GM10847 (cell line): ENCODE results near the gene CCDC186.

Source experiments
- POLR2A ChIP-seq: IDR thresholded peaks from 2 replicates; pipeline ENCODE4 v1.6.1; 2011; ENCODE audit not compliant: insufficient read length; ENCODE audit errors: extremely low read depth

The CCDC186 gene

DNA sequence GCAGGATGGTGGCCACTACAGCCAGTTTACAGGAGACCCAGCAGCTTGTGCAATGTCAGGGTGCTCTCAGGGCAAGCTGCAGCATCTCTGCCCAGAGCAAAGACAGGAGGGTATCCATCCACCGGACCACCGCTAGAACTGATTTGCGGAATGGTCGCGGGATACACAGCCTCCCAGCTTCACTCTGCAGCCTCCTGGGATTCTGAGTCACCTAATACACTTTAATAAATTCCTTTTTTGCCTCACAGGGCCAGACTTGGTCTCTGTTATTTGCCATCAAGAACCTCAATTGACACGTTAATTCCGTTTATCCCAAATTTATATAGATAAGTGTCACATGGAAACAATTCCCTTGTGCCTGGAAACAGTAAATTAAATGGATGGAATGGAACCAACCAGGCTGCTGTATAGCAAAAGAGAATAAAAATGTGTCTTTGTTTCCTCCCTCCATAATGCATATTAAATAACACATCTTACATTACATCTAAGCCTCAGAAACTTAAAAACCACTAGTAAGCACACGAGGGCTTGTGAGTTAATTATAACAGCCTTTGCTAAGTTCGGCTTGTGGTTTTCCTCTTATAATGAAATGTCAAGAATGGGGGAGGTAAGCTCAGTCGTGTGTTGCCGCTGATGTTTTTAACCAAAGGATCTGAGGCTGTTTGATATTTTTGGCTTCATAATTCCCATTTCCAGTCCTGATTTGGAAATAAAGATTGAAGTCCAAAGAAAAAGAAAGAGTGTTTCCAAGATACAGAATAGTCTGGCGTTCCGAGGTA lies 78.3 kb downstream of the CCDC186 start:
- TF ChIP-seq POLR2A: no peak

DNA sequence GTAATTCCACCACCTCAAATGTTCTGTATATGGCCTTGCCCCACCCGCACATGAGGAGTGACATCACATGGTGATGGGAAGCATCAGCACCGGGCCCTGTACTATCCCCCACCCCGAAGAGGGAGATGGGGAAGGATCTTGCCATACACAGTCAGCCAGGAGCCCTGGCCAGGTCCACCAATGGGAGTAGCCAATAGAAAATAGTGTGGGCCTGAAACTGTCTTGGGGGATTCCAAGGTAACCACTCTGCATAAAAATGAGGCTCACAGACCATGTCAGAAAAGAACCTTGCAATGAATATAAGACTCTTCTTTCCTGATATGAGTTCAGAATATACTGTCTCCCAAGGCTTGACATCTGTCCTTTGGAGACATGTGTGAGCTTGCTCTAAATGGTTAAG lies 79.2 kb downstream of the CCDC186 start:
- TF ChIP-seq POLR2A: no peak

DNA sequence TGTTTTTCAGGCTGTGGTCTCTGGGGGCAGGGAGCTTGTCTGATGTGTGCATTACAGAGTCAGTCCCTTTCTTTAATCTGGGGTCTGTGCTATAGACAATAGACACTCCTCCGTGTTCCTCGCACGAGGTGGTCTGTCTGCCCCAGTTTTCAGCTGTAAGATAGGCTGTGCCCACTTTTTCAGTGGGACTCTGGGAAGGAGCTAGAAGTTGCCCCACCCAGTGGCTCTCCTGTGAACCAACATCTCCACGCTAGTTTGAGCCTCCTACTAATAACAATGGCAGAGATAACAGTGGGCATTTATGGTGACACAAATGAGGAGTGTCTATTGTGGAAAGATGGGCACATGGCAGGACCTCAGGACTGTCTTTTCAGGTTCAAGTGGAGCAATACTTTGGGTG lies 86.3 kb downstream of the CCDC186 start:
- no peak for TF ChIP-seq POLR2A

DNA sequence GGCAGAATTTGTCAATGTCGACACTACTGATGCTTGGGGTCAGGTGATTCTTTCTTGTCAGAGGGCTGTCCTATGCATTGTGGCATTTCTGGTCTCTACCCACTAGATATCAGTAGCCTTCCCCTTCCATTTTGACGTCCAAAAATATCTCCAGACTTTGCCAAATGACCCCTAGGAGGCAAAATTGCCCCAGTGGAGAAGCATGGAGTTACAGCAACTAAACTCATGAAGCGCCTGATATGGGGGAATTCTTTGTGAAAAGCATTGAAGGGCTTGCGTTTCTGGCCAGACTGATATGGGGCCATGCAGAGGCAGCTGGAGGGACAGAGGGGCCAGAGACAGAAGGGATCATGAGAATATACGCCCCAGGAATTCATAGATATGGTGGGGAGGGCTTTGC lies 86.7 kb downstream of the CCDC186 start:
- TF ChIP-seq POLR2A: no peak

DNA sequence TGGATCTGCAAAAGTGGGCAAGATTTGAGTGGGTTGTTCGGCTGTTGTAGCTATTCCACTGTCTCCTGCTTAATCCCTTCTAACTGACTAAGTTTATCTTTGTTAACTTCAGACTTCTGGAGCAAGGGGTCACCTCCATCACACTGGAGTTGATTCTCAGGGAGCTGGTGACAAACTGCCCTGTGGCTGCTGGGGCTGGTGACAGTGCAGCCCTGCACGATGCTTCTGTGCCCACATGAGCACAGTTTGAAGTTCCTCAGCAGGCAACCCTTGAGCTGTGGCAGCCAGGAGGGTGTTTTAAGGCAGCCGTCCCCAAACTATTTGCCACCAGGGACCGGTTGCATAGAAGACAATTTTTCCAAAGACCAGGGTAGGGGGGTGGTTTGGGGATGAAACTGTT lies 89.8 kb downstream of the CCDC186 start:
- no peak for TF ChIP-seq POLR2A

DNA sequence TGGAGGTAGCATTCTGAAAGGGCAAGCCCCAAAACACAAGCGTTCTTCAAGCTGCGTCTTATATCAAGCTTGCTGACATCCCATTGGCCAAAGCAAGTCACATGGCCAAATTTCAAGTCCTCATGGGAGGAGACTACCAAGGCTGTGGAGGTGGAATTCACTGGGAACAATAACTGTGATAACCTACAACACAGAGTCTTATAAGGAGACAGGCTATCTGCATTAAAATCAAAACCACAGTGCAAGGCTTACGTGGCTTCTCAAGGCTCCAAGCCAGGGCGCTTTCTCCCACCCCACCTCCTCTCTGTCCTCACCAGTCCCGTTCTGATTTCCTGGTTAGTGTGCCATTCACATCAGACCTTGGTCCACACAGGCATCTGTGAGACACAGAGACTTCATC lies 91.0 kb downstream of the CCDC186 start:
- no peak for TF ChIP-seq POLR2A

DNA sequence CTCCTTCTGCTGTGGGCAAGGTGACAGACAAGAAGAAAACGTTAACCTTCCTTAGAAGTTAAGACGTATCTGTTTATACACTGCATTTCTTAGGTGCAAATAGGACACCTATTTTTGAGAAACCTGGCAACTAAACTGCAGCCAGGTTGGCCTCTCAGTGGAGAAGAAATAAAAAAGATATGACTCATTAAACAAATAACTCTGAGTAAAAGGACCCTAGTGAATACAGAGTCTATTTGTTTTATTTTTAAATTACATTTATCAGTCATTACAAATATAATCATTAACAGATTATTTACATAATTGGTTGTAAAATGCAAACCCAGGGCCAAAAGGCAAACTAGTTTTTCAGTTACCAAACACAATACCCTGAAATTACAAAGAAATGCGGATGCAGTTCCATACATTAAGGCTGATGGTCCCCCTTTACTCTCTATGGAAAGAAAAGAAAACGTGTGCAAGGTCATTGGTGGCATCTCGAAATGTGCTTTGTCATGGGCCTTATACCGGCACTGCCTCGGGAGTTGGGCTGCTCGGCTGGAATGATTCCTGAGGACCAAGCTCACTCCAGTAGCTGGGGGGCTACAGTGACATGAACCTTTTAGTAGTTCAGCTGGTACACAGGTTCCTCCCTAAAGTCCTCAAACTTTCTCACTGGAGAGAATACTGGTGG lies 92.0 kb downstream of the CCDC186 start:
- TF ChIP-seq POLR2A: no peak

DNA sequence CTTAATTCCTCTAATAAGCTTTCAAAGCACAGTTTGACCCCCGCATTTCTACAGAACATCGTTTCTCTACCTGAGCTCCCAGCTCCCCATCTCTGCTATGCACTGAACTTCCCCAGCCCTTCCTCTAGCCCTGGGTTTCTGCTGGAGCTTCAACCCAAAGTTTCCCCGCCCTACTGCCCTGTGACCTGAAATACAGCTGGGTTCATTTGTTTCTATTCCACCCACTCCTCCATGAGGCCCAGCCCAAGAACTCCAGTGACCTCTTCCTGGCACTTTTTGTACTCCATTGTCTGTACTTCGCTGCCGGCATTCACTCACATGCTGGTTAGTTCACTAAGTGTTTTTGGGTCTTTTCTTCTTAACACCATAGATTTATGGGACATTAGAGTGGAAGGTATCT lies 94.6 kb downstream of the CCDC186 start:
- no peak for TF ChIP-seq POLR2A

DNA sequence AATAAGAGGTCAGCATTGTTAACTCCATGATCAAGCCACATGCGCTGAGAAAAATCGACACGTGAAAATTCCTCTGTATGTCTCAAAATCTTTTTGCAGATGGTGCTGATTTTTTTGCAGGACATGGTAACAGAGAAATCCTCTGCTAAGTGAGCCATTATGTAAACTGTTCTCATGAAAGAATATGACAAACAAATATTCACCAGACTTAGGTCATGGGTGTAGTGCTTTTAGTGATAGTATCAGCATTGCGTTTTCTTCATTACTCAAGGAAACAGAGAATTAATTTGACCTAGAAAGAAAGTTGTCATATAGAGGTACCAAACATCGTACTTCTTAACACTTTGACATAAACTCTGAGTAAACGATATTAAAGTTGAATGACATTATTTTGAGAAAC lies 95.7 kb downstream of the CCDC186 start:
- no peak for TF ChIP-seq POLR2A

DNA sequence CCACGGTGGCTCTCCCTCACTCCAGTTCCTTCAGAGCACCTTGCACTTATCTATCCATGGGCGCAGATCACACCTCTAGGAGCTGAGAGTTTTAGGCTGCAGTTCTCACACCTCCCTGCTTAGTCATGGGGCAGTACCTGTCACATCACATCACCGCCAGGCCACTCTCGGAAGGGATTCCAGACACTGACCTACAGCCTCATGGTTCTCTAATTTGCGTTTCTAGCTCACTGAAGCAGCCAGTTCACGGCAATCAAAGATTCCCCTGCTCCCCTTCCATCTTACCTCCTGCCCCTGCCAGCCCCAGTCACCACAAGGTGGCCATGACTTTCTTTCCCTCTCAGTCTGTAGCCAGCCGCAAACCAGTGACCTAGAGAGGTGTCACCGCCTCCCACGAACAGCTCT lies 96.2 kb downstream of the CCDC186 start:
- TF ChIP-seq POLR2A: no peak

DNA sequence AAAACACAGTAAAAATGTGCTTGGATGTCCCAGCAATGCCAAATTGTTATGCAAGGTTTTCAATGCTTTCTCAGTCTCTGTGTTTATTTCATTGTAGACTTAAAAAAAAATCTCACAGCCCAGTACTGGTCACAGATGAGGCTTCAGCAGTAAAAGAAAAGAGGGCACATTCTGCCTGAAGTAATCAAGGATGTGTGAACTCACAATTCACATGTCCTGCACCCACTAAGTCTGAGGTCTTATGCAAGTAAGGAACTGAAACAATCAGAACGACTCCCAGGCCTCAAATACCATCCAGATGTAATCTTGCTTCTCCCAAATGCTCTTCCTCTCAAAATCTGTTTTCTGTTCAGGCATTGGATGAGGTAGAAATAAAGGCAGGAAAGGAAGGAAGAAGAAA lies 96.7 kb downstream of the CCDC186 start:
- no peak for TF ChIP-seq POLR2A

DNA sequence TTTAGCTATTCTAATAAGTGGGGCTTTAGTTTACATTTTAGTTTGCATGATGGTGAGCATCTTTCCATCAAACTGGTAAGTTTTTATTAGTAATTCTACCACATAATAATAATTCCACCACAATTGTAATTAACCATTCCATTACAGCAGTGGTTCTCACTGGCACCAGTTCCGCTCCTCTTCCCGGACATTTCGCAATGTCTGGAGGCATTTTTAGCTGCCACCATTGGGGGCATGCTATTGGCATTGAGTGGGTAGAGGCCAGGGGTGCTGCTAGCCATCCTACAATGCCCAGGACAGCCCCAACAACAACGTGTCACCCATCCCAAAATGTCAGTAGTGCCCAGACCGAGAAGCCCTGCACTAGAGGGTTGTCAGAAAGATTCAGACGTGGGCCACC lies 98.9 kb downstream of the CCDC186 start:
- no peak for TF ChIP-seq POLR2A

DNA sequence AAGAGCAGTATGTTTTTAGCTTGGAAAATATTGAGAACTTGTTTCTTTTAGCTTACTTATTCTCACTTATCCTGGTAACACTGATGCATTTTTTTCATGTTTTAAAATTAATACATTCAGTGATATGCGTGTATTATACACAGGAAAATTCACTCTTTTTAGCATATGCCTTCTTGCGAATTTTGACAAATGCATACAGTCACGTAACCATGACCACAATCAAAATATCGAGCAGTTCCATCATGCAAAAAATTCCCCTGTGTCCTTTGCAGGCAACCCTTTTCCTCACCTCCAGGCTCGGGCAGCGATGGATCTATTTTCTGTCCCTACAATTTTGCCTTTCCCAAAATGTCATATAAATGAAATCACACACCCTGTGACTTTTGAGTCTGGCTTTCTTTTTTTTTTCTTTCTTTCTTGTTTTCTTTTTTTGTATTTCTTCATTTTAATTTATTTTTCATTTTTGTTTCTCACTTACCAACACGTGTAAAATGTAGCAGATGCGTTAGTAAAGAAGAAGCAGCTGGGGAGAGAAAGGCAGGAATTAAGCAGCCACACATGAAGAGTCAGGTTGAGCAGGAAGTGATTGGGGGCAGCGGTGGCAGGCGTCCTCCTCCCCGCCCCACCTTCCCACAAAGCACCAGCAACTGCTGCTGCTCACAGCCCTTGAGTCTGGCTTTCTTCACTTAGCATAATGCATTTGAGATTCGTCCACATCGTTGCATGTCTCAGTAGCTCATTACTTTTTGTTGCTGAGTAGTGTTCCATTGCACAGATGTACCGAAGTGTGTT lies 100.4 kb downstream of the CCDC186 start:
- TF ChIP-seq POLR2A: no peak

DNA sequence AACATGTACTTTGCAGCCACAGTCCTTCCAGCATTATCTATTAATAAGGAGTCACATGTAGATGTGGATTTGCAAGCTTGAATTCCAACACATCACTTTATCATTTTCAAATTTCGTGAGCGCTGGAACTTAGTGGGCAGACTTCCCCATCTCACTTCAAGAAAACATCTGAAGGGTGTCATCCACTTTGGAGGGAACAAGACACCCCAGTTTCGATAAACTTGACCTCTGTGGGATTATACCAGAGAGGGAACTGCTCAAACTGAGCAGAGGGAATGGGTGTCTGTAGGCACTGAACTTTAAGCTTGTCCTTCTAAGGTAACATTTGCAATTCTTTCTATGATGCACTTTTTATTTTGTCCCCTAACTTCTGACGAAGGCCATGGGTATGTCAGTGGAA lies 102.8 kb downstream of the CCDC186 start:
- no peak for TF ChIP-seq POLR2A
